Esophagus muscularis mucosa (tissue), 4 donors: ENCODE data around the gene POMT2. TPM values are rescaled to one million over a fixed set of nuclear protein-coding genes. Genes with fewer than 3 reads are reported as not detected.
A peak's percentile ranks its signal among the peaks of the same experiment; 100 is the strongest.

Experiments
- DNase-seq: peaks from one replicate; pipeline ENCODE4 v3.0.0-alpha.2; 2017; ENCODE audit errors: extremely low spot score
- H3K27ac ChIP-seq, 4 donors: fragments of 200-600 bp; sonication (generic); replicated peaks in 1 of 4; 1 replicate in 3 of 4; 2 replicates in 1 of 4; pipeline ENCODE4 v1.5.1; 2016 to 2019; ENCODE audit warnings: mild to moderate bottlenecking in 1 of 4
- H3K27me3 ChIP-seq, 4 donors: fragments of 200-600 bp; sonication (generic); one replicate each; pipeline versions ENCODE4 v1.5.1 to v1.6.0; 2016 to 2019
- H3K36me3 ChIP-seq, 4 donors: fragments of 200-600 bp; sonication (generic); one replicate each; pipeline ENCODE4 v1.5.1; 2016 to 2019
- H3K4me1 ChIP-seq, 4 donors: fragments of 200-600 bp; sonication (generic); one replicate each; pipeline ENCODE4 v1.5.1; 2016 to 2019
- H3K4me3 ChIP-seq, 4 donors: fragments of 200-600 bp; sonication (generic); 1 replicate in 2 of 4; 2 replicates in 2 of 4; pipeline ENCODE4 v1.5.1; 2016 to 2019; ENCODE audit warnings: mild to moderate bottlenecking in 4 of 4, moderate library complexity in 1 of 4
- H3K9me3 ChIP-seq, 4 donors: fragments of 200-600 bp; sonication (generic); 1 replicate in 3 of 4; 2 replicates in 1 of 4; pipeline ENCODE4 v1.5.1; 2016 to 2019
- CTCF ChIP-seq, 3 experiments: fragments of 200-600 bp in 2 of 3; fragments of 450-650 bp in 1 of 3; sonication (generic) in 2 of 3; IDR thresholded peaks; one replicate each; pipeline ENCODE4 v1.5.1; 2017 to 2019; ENCODE audit warnings: antibody characterized with exemption in 3 of 3, mild to moderate bottlenecking in 2 of 3, moderate library complexity in 1 of 3
- EP300 ChIP-seq: sonication (generic); formaldehyde crosslinking; IDR thresholded peaks from one replicate; pipeline ENCODE4 v1.6.1; 2017; ENCODE audit warnings: antibody characterized with exemption
- POLR2A ChIP-seq: fragments of 450-650 bp; IDR thresholded peaks from one replicate; pipeline ENCODE4 v1.6.1; 2017; ENCODE audit warnings: antibody characterized with exemption, moderate library complexity, mild to moderate bottlenecking, low read depth
- POLR2AphosphoS5 ChIP-seq, 2 donors: sonication (generic); formaldehyde crosslinking; IDR thresholded peaks; one replicate each; pipeline ENCODE4 v1.6.1; 2017; ENCODE audit warnings: antibody characterized with exemption in 2 of 2
- WGBS: methylation state at CpG from one replicate; pipeline ENCODE4 v1.1.5; 2018; 5-methylcytosine and 5-hydroxymethylcytosine counted together
- intact Hi-C: fragments of 100-400 bp; cut with DNase I; formaldehyde crosslinking; loops from one replicate; pipeline ENCODE4 v1.15.1; 2023
- total RNA-seq, 4 donors: library from RNA; depleted of rRNA; stranded (reverse); fragments of >200 nt; gene quantifications; one replicate each; pipeline versions ENCODE4 v1.1.0 to v1.2.1, GENCODE V29; 2016

The POMT2 gene
- total RNA-seq, 4 donors from 2014 or later, result 13.3 to 29.2 (median 14.5) TPM

- H3K4me3 ChIP-seq, result no peak overlapping the region
- no peak for TF ChIP-seq EP300
- TF ChIP-seq CTCF (IDR thresholded peaks at IDR 0.05), result no peak
- no peak for TF ChIP-seq POLR2A
- no peak for TF ChIP-seq POLR2AphosphoS5 (IDR thresholded peaks at IDR 0.05)
- intact Hi-C loops, result no loop called here
- WGBS, result 56% methylated on average over 4 of the region's 4 CpGs
- H3K27me3 ChIP-seq, result no peaks in the 10 kb centered on the region
- no peaks in the 10 kb centered on the region for H3K9me3 ChIP-seq
- H3K36me3 ChIP-seq, result peaks cover 9 to 66% (median 53%) of the 10 kb centered on the region in 4 donors
- DNase-seq, result no peak
- H3K4me1 ChIP-seq, result peaks cover 3 to 37% (median 22%) of the 10 kb centered on the region in 4 donors
- H3K27ac ChIP-seq, result no peak overlapping the region
These were observed 17.1 kb downstream of the POMT2 start for GRCh38 chr14:77303417-77304156.

- Histone ChIP-seq H3K27me3 (no peaks in the 10 kb centered on the region), H3K27ac (no peak overlapping the region), H3K36me3 (peaks cover 16 to 73% (median 60%) of the 10 kb centered on the region in 4 donors), H3K4me1 (peaks cover 3 to 36% (median 22%) of the 10 kb centered on the region in 4 donors), H3K9me3 (no peaks in the 10 kb centered on the region), H3K4me3 (no peak overlapping the region)
- intact Hi-C loops, result no loop called here
- no peak for DNase-seq
- TF ChIP-seq CTCF (IDR thresholded peaks at IDR 0.05) (no peak), POLR2AphosphoS5 (IDR thresholded peaks at IDR 0.05) (no peak), EP300 (no peak), POLR2A (no peak)
- 97% methylated on average over 5 of the region's 5 CpGs for WGBS
These were observed 17.8 kb downstream of the POMT2 start for GRCh38 chr14:77302926-77303325.

GRCh38 chr14:77301103-77301502 lies 19.6 kb downstream of the POMT2 start:
- intact Hi-C loops, result no loop called here
- Histone ChIP-seq H3K27me3 (no peaks in the 10 kb centered on the region), H3K27ac (no peak overlapping the region), H3K4me1 (peaks cover 0 to 18% (median 6%) of the 10 kb centered on the region in 4 donors), H3K9me3 (no peaks in the 10 kb centered on the region), H3K4me3 (no peak overlapping the region), H3K36me3 (peaks cover 24 to 87% (median 74%) of the 10 kb centered on the region in 4 donors)
- DNase-seq, result no peak
- WGBS, result 43% methylated on average over 6 of the region's 10 CpGs
- no peak for TF ChIP-seq POLR2AphosphoS5 (IDR thresholded peaks at IDR 0.05)
- peak; percentile 40 to 55 (median 51) for TF ChIP-seq CTCF (IDR thresholded peaks at IDR 0.05)
- TF ChIP-seq EP300, result no peak

- TF ChIP-seq POLR2A, result no peak
- TF ChIP-seq EP300, result no peak
- no peak for TF ChIP-seq CTCF (IDR thresholded peaks at IDR 0.05)
- no peak for TF ChIP-seq POLR2AphosphoS5 (IDR thresholded peaks at IDR 0.05)
- H3K27ac ChIP-seq, result no peak overlapping the region
- intact Hi-C loops, result no loop called here
- peaks cover 0 to 13% (median 3%) of the 10 kb centered on the region in 4 donors for H3K4me1 ChIP-seq
- no peak for DNase-seq
- H3K4me3 ChIP-seq, result no peak overlapping the region
- peaks cover 29 to 83% (median 70%) of the 10 kb centered on the region in 4 donors for H3K36me3 ChIP-seq
- H3K9me3 ChIP-seq, result no peaks in the 10 kb centered on the region
- 96% methylated on average over 4 of the region's 4 CpGs for WGBS
- no peaks in the 10 kb centered on the region for H3K27me3 ChIP-seq
These were observed 20.9 kb downstream of the POMT2 start for GRCh38 chr14:77299771-77300170.
